Endometrium (tissue), 2 donors: Measurements from ENCODE around the gene MYH8.

Experiments
- FAIRE-seq: peaks from 2 replicates; lab custom pipeline; 2012; peaks lifted over from hg19 to GRCh38; lab: Jason Lieb, UNC
- donor health status: control.
- donor health status: control.

Gene MYH8

GRCh38 chr17:10421900-10422542, at the start of gene MYH8:
MYH8 (minus strand) TSS chr17:10421950; CDS start chr17:10420227, 1,723 bp downstream.
- FAIRE-seq, result no peak

GRCh38 chr17:10469459-10469858, 47.7 kb upstream of the MYH8 start, which contains the start of gene MYH4:
MYH4 (minus strand) TSS chr17:10469559; CDS start chr17:10466745, 2,814 bp downstream.
- FAIRE-seq, result no peak

- FAIRE-seq, result no peak
Measured at GRCh38 chr17:10463402-10463801, 41.7 kb upstream of the MYH8 start.

GRCh38 chr17:10460062-10460461, 38.3 kb upstream of the MYH8 start:
- FAIRE-seq, result no peak

- no peak for FAIRE-seq
Measured at GRCh38 chr17:10458701-10459100, 37.0 kb upstream of the MYH8 start.

- no peak for FAIRE-seq
Measured at GRCh38 chr17:10457952-10458351, 36.2 kb upstream of the MYH8 start.

- no peak for FAIRE-seq
Measured at GRCh38 chr17:10447026-10447931, 25.5 kb upstream of the MYH8 start.

- no peak for FAIRE-seq
Measured at GRCh38 chr17:10439816-10440215, 18.1 kb upstream of the MYH8 start.

- no peak for FAIRE-seq
Measured at GRCh38 chr17:10435096-10435495, 13.3 kb upstream of the MYH8 start.

- FAIRE-seq, result no peak
Measured at GRCh38 chr17:10429421-10430045, 7.8 kb upstream of the MYH8 start.

GRCh38 chr17:10428781-10429180, 7.0 kb upstream of the MYH8 start:
- FAIRE-seq, result no peak

GRCh38 chr17:10421211-10421610, 539 bp downstream of the MYH8 start:
- FAIRE-seq, result no peak

- FAIRE-seq, result no peak
Measured at GRCh38 chr17:10420811-10421210, 939 bp downstream of the MYH8 start.

- no peak for FAIRE-seq
Measured at GRCh38 chr17:10417431-10417830, 4.3 kb downstream of the MYH8 start.

GRCh38 chr17:10415161-10415560, 6.6 kb downstream of the MYH8 start:
- FAIRE-seq, result no peak

- no peak for FAIRE-seq
Measured at GRCh38 chr17:10403589-10403988, 18.2 kb downstream of the MYH8 start.

- no peak for FAIRE-seq
Measured at GRCh38 chr17:10398352-10398751, 23.4 kb downstream of the MYH8 start.

GRCh38 chr17:10396524-10397163, 25.1 kb downstream of the MYH8 start:
- FAIRE-seq, result no peak

- no peak for FAIRE-seq
Measured at GRCh38 chr17:10394201-10394887, 27.4 kb downstream of the MYH8 start.

- no peak for FAIRE-seq
Measured at GRCh38 chr17:10392880-10393279, 28.9 kb downstream of the MYH8 start.

GRCh38 chr17:10385871-10386270, 35.9 kb downstream of the MYH8 start:
- FAIRE-seq, result no peak

- no peak for FAIRE-seq
Measured at GRCh38 chr17:10384175-10384574, 37.6 kb downstream of the MYH8 start.
